ENCODE data around the gene GPRC6A. TPM values are rescaled to one million over a fixed set of nuclear protein-coding genes. Genes with fewer than 3 reads are reported as not detected.

Gene GPRC6A
- total RNA-seq (2022): not detected in 2 replicates
- percentile 7 among the genes with signal in this experiment for Bru-seq, nascent RNA
- percentile 4 among the genes with signal in this experiment for BruChase-seq, experiment 1, labeled RNA remaining after a 6-hour chase
- percentile 3 among the genes with signal in this experiment for BruChase-seq, experiment 2, labeled RNA remaining after a 2-hour chase
- long read RNA-seq: 0 reads

- intact Hi-C loops (cut with micrococcal nuclease; ENCODE audit: unreplicated experiment): no loop called here
- CTCF ChIA-PET: no interaction called here
- H3K9me3 Mint-ChIP-seq (ENCODE audit: low read depth, unreplicated experiment): peaks cover under 1% of the 10 kb centered on the region
Observed at GRCh38 chr6:116828983-116829382, at the start of gene GPRC6A. Gene GPRC6A, minus strand, starts transcription at chr6:116829083. Its CDS starts 70 bp downstream, at chr6:116829013.

GRCh38 chr6:116877743-116878142 lies 48.9 kb upstream of the GPRC6A start:
- Mint-ChIP-seq H3K27ac (ENCODE audit: unreplicated experiment) (no peak overlapping the region), H3K36me3 (ENCODE audit: insufficient read depth, unreplicated experiment) (peaks cover 15% of the 10 kb centered on the region), H3K9me3 (ENCODE audit: low read depth, unreplicated experiment) (no peaks in the 10 kb centered on the region), H3K4me1 (ENCODE audit: low read depth, unreplicated experiment) (no peaks in the 10 kb centered on the region), H3K4me3 (ENCODE audit: low read depth, unreplicated experiment) (peak overlapping the region; percentile 83), H3K27me3 (ENCODE audit: unreplicated experiment) (peaks cover 15% of the 10 kb centered on the region)
- TF ChIP-seq CTCF (IDR thresholded peaks at IDR 0.05; ENCODE audit: unreplicated experiment): no peak
- DNase-seq: no peak
- no TSS peak for BruUV-seq (replicated peaks)
- intact Hi-C loops (cut with micrococcal nuclease; ENCODE audit: unreplicated experiment): no loop called here
- CTCF ChIA-PET: interaction anchor here (0.6 to 0.7 kb wide), 2 partner anchors 17 to 67 kb away, joined by 3 to 5 read pairs; no protein-coding TSS in a partner anchor

More at GRCh38 chr6:116828983-116829382, at the start of gene GPRC6A:
- H3K27ac Mint-ChIP-seq (ENCODE audit: unreplicated experiment): no peak within 1 kb of the TSS
- no peaks in the 10 kb centered on the region for H3K27me3 Mint-ChIP-seq (ENCODE audit: unreplicated experiment)
- no peak for TF ChIP-seq CTCF (IDR thresholded peaks at IDR 0.05; ENCODE audit: unreplicated experiment)
- DNase-seq: no peak
- no peak within 1 kb of the TSS for H3K4me3 Mint-ChIP-seq (ENCODE audit: low read depth, unreplicated experiment)
- no peaks in the 10 kb centered on the region for H3K36me3 Mint-ChIP-seq (ENCODE audit: insufficient read depth, unreplicated experiment)
- BruUV-seq (replicated peaks): no TSS peak
- no peaks in the 10 kb centered on the region for H3K4me1 Mint-ChIP-seq (ENCODE audit: low read depth, unreplicated experiment)

DNA sequence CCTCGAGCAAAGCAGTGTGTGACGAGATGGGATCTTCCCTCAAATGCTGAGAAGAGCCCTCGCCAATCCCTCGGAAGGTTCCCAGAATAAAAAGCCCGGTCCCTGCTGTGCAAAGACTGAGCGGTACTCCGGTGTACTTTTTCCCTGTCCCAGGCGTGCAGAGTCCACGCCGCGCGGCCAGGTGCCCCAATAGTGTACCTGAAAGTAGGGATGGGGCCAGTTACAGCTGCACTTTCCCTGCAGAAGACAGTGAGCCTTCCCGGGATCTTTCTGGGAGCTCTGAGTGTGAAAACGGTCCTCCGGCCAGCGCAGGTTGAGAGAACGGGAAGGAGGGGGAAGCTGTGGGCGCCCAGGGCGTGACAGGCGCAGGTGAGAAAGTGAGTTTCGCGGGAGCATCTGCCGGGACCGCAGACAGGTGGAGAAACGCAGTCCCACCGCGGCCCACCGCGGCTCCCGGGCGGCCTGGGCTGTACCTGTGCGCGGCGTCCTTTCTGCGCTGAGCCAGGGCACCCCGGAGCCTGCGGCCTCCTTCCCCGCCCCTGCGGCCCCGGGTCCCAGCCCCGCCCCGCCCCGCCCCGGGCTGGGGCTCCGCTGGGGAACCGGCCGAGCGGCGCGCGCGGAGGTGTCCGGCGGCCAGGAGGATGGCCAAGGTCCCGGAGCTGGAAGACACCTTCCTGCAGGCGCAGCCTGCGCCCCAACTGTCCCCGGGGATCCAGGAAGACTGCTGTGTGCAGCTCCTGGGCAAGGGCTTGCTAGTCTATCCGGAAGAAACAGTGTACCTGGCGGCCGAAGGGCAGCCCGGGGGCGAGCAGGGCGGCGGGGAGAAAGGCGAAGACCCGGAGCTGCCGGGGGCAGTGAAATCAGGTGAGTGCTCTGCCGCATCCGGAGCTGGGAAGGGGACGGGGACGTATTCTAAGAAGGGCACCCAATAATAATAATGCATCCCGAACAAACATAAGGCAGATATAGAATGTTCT lies 48.0 kb upstream of the GPRC6A start, which contains the start of gene RFX6:
TSS of gene RFX6 (plus strand) at position 608 of the 977 bp plus-strand sequence. CDS start at position 642, 34 bp downstream.
- Mint-ChIP-seq H3K27me3 (ENCODE audit: unreplicated experiment) (peaks cover 15% of the 10 kb centered on the region), H3K36me3 (ENCODE audit: insufficient read depth, unreplicated experiment) (peaks cover 15% of the 10 kb centered on the region), H3K4me1 (ENCODE audit: low read depth, unreplicated experiment) (no peaks in the 10 kb centered on the region), H3K4me3 (ENCODE audit: low read depth, unreplicated experiment) (peak within 1 kb of the TSS; percentile 83), H3K27ac (ENCODE audit: unreplicated experiment) (no peak within 1 kb of the TSS), H3K9me3 (ENCODE audit: low read depth, unreplicated experiment) (no peaks in the 10 kb centered on the region)
- CTCF ChIA-PET: interaction anchor here (0.7 kb wide), 1 partner anchor 1427 kb away, joined by 3 read pairs; no protein-coding TSS in a partner anchor
- intact Hi-C loops (cut with micrococcal nuclease; ENCODE audit: unreplicated experiment): no loop called here
- peak; percentile 52 for DNase-seq
- TF ChIP-seq CTCF (IDR thresholded peaks at IDR 0.05; ENCODE audit: unreplicated experiment): no peak
- BruUV-seq (replicated peaks): no TSS peak

DNA sequence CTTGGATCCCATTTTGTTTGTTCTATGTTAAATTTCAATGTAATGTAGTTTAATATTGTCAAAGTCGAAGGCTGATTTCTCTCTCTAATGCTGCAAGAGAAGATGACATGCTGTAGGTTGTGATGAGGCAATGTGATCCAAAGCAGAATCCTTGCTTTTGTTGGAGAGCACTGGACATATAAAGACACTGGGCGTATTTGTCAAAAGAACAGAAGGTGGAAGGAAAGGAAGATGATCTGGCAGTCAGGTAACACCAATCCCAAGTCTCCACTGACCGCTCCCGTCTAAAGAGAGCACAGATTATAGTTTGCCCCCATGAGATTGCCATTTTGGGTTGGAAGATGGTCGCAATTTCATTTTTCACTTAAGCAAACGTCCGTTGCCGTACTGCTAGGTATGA lies 47.2 kb upstream of the GPRC6A start:
- no peaks in the 10 kb centered on the region for H3K9me3 Mint-ChIP-seq (ENCODE audit: low read depth, unreplicated experiment)
- peaks cover 15% of the 10 kb centered on the region for H3K36me3 Mint-ChIP-seq (ENCODE audit: insufficient read depth, unreplicated experiment)
- peaks cover 15% of the 10 kb centered on the region for H3K27me3 Mint-ChIP-seq (ENCODE audit: unreplicated experiment)
- BruUV-seq (replicated peaks): no TSS peak
- H3K4me1 Mint-ChIP-seq (ENCODE audit: low read depth, unreplicated experiment): no peaks in the 10 kb centered on the region
- CTCF ChIA-PET: no interaction called here
- TF ChIP-seq CTCF (IDR thresholded peaks at IDR 0.05; ENCODE audit: unreplicated experiment): no peak
- intact Hi-C loops (cut with micrococcal nuclease; ENCODE audit: unreplicated experiment): no loop called here
- no peak for DNase-seq
- H3K4me3 Mint-ChIP-seq (ENCODE audit: low read depth, unreplicated experiment): peak overlapping the region; percentile 83
- no peak overlapping the region for H3K27ac Mint-ChIP-seq (ENCODE audit: unreplicated experiment)

Measured in Calu3 (cell line).